CD4-positive, alpha-beta T cell treated with Interferon gamma for 1 hour (primary cell): Measurements from ENCODE around the gene KRT28.

ENCODE experiments used
- DNase-seq: peaks from one replicate; pipeline ENCODE4 v3.0.0-alpha.2; 2020

The KRT28 gene, protein sequence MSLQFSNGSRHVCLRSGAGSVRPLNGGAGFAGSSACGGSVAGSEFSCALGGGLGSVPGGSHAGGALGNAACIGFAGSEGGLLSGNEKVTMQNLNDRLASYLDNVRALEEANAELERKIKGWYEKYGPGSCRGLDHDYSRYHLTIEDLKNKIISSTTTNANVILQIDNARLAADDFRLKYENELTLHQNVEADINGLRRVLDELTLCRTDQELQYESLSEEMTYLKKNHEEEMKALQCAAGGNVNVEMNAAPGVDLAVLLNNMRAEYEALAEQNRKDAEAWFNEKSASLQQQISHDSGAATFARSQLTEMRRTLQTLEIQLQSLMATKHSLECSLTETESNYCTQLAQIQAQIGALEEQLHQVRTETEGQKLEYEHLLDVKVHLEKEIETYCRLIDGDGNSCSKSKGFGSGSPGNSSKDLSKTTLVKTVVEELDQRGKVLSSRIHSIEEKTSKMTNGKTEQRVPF

DNA sequence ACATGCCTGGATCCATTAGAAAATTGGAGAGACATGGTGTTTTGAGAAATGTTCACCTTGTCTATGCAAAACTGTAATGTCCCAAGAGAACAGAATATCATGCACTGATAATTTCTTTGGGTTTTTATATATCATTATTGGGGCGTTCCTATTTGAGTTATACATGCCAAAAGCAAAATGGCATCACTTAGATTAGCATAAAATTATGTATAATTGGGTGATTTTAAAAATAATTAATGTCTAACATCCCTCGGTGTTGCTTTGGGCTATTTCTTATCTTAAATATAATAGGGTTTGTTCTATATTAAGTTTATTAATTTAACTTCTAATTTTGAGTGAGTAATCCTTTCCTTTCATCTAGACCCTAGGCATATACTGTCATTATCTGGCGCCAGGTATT is at the start of gene KRT28:
Gene KRT28, minus strand, starts transcription at position 101 of the 400 bp plus-strand sequence. Its CDS starts 66 bp downstream, at position 35.
- DNase-seq: no peak

DNA sequence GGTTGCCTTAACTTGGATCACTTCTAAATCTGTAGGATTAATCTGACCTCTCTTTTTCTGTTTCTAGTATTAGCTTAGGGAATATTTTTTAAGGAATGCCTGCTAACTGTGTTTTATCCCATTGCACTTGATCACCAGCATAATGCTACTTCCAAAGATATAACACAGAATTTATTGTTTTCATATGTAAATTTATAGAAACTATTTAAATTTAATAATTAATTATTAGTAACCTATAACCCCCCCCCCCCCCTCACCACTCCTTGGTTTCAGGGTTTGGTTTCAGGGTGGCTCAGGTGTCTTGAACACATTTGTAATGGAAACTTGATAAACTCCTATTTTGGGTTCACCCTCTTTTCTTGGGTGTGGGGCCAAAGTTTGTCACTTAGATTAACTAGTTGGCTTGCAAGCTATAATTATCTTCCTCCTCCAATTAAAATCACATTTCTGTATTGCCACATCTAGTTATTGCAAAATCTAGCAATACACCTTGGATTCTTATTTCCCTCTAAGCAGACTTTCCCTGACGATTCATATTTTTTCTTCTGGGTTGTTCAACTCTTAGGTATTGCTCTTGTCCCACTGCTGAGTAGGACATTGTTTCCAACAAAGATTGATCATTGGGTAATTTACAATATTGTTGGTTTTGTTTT is 49.0 kb upstream of the KRT28 start:
- no peak for DNase-seq

DNA sequence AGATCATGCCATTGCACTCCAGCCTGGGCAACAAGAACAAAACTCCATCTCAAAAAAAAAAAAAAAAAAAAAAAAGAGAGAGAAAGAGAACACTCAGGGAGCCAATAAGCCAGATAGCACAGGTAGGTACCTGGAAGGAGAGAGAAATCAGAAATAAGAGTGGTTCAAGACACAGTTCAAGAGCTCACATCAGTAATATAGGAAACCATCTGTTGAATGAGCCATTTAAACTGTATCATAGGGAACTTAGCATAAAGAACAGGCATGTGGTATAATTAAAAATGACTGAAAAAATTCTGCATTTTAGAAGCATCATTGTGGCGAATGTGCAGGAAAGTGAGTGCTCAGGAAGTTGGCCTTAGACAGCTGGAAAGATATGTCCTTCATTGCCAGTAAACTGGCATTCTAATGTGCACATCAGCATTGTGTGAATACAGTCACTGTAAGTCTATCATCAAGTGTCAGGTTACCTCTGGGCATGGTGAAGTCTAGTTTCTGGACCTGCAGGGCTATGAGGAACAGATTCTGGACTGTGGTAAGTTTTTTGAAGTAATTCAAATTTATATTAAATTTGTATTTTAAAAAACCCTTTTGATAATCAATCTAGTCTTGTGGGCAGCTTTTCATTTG is 46.9 kb upstream of the KRT28 start:
- DNase-seq: no peak

DNA sequence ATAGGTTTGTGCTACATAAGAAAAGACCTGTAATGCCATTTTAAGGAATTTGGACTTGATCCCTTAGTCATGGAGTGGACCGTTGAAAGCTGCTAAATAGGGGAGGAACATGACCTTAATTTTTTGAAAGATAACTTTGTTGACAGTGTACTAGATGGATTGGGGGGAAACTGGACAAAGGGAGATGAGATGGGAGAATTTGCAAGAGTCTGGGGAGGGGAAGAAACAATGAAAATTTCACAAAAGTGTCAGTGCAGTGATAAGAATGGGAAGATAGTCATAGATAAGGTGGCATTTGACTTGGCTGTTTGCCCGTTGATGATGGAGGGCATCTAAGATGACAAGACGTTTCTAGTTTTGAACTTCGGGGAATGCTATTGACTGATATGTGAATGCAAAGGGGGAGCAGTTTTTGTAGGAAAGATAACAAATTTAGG is 44.9 kb upstream of the KRT28 start:
- no peak for DNase-seq

DNA sequence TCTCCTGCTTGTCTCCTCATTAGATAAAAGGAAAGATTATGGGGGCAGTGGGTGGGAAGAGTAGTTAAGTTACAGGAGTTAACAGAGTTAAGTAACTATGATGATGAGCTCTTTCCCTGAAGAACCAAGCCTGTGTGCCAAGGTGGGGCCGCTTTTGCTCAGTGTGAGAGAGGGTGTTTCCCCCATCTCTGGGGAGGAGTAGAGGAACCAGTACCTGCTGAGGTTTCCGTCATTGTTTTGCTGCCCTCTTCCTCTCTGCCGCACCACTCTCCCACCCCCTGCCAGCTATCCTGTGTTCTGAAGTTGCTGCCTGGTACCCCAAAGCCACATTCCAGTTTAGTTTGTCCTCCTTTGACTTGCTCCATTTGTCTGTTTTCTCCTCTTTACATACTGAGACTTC is 43.5 kb upstream of the KRT28 start:
- DNase-seq: no peak

DNA sequence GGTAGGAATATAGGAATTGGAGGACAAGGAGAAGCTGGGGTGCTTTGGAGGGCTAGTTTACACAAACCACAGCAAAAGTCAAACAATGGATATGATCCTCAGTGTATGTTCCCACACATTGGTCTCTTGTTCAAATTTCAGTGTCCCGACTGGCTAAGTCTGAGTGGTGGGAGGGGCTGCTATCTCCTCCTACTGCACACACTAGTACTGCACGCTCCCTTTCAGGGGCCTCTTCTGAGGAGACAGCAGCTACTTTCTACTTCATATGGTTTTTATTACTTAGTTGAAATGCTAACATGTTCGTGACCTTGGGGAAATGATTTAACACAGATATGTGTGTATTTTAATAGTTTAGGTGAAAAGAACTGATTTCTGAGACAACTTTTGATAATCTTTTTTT is 41.5 kb upstream of the KRT28 start:
- DNase-seq: no peak

DNA sequence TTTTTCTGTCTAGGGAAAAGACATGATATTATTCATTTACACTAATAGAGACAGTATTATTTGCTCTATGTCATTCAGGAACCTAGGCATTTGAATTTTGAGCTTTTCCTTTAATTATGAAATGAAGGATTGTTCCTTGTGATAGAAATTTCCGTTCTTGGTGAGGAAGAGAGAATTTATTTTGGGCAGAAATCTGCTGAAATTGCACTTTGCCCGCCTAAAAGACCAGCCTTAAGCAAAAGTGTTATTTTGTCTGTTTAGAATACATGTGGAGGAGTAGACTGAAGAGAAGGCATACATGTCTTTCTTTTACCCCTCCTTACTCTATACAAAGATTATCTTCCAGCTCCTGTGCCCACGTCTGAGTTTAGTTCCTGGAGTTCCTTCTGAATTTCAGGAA is 39.4 kb upstream of the KRT28 start:
- no peak for DNase-seq

DNA sequence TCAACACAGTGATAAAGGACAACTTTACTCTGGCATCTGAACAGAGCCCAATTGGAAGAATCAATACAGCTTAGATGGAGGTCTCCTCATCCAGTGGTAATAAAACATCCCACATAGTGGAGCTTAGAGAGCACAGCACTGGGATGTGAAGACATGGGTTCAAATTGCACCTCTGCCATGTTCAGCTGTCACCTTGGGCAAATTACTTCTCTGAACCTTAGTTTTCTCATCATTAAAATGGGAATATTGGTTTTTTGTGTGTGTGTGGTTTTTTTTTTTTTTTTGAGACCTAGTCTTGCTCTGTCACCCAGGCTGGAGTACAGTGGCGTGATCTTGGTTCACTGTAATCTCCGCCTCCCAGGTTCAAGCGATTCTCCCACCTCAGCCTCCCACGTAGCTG is 36.3 kb upstream of the KRT28 start:
- no peak for DNase-seq

DNA sequence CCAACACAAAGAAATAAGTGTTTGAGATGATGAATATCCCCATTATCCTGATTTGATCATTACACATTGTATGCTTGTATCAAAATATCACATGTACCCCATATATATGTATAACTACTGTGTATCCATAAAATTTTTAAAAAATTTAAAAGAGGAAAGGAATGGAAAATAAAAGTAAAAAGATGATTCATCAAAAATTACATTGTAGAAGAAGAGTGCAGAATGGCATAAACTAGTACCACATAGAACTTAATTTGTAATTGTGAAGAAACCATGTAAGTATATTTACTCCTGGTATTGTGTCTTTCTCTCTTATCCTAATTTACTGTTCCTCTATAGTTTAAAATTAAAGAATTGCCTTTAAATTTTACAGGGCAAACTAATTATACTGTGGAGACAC is 34.1 kb upstream of the KRT28 start:
- no peak for DNase-seq

DNA sequence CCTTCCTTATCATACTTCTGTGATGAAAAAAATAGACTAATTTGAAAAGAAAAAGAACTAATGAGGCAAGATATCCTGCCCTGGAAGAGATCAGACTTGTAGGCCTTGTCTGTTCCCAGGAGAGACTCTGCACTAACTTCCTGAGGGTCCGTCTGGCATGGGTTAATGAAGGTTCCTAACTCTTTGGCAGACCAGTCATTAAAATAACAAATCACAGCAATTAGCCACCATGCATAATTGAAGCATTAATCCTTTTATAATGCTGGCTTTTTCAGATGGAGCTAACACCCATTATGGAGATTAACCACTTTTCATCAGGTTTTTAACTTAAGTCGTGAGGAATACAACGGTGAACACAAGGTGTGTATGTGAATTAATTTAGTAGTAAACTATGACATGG is 33.1 kb upstream of the KRT28 start:
- no peak for DNase-seq

DNA sequence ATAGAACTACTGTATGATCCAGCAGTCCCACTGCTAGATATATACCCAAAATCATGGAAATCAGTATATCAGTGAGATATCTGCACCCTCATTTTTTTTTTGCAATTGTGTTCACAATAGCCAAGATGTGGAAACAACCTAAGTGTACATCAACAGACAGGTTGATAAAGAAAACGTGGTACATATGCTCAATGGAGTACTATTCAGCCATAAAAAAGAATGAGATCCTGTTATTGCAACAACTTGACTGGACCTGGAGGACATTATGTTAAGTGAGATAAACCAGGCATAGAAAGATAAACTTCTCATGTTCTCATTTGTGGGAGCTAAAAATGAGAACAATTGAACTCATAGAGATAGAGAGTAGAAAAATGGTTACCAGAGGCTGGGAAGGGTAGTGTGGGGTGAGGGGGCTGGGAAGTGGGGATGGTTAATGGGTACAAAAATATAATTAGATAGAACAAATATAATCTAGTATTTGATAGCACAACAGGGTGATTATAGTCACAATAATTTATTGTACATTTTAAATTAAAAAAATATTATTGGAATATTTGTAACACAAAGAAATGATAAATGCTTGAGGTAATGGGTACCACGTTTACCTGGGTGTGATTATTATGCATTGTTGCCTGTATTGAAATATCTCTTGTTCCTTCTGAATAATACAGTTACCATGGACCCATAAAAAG is 30.5 kb upstream of the KRT28 start:
- DNase-seq: no peak

DNA sequence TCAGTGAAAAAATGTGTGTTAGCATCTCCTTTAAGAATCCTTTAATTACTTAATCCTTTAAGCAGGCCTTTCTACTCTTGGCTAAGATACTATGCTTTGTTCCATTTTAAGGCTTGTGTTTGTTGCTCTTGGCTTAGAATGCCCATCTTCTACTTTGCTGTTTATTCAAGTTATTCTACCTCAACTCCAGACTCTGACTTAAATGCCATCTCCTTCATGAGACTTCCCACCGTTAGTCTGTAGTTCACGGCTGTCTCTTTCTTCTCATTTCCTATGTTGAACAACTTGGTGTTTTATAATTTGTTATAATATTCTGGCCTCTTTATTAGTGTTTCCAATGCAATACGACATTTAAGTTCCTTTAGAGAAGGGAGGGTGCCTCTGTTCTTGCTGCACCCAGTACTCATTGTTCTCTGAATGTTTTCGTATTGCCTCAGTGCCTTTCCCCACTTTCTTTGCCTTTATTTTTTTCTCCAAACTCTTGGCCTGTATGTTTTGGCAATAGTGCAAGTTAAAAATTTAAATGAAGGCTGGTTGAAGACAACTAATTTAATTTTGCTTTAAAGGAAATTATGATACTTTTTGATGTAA is 28.8 kb upstream of the KRT28 start:
- DNase-seq: no peak

DNA sequence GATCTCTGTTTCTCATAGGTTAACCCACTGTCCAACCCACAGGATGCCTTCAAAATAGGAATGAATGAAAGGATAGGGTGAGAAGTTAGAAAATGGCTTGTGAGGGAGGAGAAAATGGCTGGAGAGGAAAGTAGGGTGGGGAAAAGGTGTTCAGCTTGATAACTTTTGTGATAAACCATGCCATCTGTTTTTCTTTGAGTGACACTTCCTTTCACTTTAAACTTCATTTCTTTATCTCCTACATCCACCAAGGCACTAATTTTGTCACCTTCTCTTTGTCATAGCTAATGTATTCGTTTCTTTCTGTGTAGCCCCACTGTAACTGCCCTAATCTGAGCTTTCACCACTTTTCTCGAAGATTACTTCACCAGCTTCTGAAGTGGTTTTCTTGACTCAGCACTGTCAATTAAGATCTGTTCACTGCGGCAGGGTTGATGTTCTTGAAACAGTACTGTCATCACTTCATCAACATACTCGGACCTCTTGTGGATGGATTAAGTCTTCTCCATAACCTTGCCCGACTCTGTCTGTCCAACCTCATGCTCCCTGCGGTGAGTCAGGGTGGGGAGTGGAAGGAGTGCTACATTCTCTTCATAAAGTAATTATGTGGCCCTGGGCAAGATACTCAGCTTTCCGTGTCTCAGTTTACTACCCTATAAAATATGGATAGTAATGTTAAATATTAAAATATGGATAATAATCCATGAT is 28.1 kb upstream of the KRT28 start:
- DNase-seq: no peak

DNA sequence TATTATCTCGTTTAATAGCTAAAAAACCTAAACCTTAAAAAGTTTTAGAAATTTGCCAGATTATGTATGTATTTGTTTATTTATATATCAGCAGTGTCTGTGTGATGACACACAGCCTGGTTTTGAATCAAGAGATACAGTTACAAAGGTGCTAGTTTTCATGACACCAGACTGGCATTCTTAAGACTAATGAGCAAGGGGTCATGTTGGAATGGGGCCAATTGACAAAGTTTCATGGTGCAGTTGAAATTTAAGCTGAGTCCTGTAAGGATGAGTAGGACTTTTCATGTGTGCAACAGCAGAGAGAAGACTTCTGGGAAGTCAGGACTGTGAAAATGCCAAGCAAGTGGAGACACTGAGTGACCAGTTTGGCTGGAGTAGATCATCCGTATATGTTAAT is 25.8 kb upstream of the KRT28 start:
- DNase-seq: no peak

DNA sequence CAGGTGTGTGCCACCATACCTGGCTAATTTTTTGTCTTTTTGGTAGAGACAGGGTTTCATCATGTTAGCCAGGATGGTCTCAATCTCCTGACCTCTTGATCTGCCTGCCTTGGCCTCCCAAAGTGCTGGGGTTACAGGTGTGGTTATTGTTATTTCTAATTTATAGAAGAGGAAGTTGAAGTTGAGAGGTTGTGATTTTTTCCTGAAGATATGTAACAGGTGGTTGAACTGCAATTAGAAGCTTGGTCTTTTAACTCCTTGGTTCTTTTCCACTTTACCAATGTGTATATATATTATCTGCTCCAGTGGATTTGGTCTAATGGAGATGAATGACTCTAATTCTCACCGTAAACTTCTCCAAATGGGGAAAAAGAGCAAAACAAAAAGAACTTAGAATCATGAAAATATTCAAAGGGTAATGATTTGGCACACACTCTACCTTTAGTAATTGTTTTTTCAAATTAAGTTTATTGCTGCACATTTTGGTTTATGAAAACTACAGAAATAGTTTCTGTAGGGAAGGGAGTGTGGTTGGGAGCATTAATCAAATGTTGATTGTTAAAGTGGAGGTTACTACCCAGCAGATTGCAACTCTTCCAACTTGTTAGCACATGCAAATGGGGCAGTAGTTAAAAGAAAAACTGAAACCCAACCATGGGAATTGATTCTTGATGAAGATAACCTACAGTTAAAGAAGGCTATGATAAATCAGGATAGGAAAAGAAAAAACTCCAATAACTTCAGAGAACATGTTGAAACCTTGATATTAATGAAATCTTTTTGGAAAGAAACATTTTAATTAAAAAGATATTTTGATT is 24.5 kb upstream of the KRT28 start:
- DNase-seq: no peak

DNA sequence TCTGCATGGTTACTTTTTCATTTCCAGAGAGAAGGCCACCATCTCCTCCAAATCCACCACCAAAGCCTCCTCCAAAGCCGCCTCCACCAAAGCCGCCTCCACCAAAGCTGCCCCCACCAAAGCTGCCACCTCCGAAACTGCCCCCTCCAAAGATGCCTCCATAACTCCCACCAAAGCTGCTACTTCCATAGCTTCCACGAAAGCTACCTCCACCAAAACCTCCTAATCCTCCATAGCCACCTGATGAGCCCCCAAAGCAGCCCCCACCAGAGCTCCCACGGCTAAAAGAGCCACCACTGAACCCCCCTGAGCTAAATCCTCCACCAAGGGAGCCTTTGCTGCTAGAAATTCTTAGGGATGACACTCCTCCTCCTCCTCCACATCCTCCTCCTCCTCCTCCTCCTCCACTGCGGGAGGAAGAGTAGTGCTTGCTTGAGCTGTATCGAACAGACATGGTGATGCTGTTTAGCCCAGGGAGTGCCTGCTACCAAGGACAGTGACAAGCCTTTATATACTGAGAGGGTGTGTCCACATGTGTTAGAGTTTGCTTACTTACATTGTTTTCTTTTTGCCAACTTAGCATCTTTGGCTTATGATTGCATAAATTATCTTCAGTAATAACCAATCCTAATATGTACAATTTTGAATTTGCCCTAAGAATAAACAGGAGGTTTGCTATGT is 22.5 kb upstream of the KRT28 start, which contains the start of gene KRT10:
Gene KRT10, minus strand, starts transcription at position 483 of the 681 bp plus-strand sequence. Its CDS starts 29 bp downstream, at position 454.
- no peak for DNase-seq

DNA sequence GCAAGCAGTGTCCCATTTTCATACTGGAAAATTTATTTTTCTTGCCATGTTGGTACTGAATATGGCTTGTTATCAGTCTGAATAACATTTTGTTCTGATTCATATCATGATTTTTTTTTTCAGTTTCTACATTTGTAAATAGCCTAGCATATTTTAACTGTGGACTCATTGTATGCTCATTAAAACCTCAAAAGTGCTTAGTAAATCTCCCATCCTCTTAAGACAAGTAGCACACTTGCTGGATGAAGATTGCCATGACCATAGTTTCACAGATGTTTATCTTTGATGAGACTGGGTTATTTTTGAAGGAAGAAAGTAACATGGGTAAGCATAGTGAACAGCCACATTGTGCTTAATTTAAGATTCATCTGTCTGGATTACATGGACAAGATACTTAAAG is 21.8 kb upstream of the KRT28 start:
- DNase-seq: no peak

DNA sequence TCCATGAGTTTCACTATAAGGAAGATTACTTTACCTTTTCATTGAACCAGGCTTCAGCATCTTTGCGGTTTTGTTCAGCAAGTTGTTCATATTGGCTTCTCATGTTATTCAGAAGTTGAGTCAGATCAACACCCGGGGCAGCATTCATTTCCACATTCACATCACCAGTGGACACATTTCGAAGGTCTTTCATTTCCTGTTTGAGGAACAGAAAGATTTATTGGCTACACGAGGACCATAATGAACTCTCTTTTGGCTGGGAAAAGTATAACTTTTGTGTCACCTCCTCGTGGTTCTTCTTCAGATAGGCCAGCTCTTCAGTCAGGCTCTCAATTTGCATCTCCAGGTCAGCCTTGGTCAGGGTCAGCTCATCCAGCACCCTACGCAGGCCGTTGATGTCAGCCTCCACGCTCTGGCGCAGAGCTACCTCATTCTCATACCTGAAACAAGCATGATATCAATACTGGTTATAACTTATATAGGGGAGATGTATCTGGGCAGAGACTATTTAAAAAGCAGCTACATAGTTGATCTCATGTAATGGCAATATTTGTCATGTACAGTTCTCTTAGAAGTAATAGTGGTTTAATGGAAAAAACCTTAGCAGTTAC is 20.6 kb upstream of the KRT28 start:
- no peak for DNase-seq

DNA sequence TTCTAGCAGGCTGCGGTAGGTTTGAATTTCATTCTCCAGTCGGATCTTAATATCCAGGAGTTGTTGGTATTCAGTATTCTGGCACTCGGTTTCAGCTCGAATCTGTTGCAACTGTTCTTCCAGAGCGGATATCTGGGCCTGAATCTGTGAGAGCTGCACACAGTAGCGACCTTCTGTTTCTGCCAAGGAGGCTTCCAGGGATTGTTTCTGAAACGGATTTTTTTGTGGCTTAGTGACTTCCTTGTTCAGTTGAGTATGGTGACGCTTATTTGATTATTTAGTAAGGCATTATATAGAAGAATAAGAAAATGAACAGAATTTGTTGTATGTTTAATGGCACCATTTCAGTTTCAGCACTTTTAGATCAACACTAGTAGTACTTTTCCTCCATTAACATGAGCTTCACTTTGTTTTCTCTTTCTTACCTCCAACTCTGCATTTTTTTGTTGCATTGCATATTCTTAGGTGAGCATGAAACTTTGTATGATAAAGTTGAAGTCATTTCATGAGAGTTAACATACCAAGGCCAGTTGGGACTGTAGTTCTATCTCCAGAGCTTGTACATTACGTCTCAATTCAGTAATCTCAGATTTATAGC is 19.9 kb upstream of the KRT28 start:
- no peak for DNase-seq
